SH-SY5Y (cell line): ENCODE results near the gene KMO.

Experiments used
- GATA2 ChIP-seq: IDR thresholded peaks from 2 replicates; pipeline ENCODE4 v1.6.1; 2011; ENCODE audit warnings: mild to moderate bottlenecking, low read depth, low read length
- GATA3 ChIP-seq: IDR thresholded peaks from 2 replicates; pipeline ENCODE4 v1.6.1; 2011; ENCODE audit warnings: low read depth, mild to moderate bottlenecking, low read length, moderate library complexity

- TF ChIP-seq GATA3 = no peak
- no peak for TF ChIP-seq GATA2
Measured at GRCh38 chr1:241555526-241555925, 23.3 kb downstream of the KMO start.
